DOHH2 (cell line): ENCODE measurements around the gene APOL4.
"Not testable (repeated sequence)": the region's sequence is repeated elsewhere in the genome, so short reads cannot be mapped to it uniquely, and the experiment has no call there.

Experiments
- CTCF ChIP-seq: fragments of 200-600 bp; sonication (generic); IDR thresholded peaks from one replicate; pipeline ENCODE4 v1.5.1; 2014; ENCODE audit warnings: antibody characterized with exemption, mild to moderate bottlenecking, low read depth, low read length; ENCODE audit not compliant: poor library complexity, severe bottlenecking
- EZH2phosphoT487 ChIP-seq: fragments of 200-600 bp; sonication (generic); IDR thresholded peaks from 2 replicates; pipeline ENCODE4 v1.6.1; 2017; ENCODE audit warnings: borderline replicate concordance, mild to moderate bottlenecking, antibody characterized with exemption, low read length, moderate library complexity, mixed read lengths

GRCh38 chr22:36187862-36188261 is 13.7 kb downstream of the APOL4 start:
- TF ChIP-seq CTCF, EZH2phosphoT487: not testable (repeated sequence)
